Right lobe of liver (tissue), 4 donors: ENCODE results near the gene INPP4B.

ENCODE experiments used
- POLR2A ChIP-seq: fragments of 450-650 bp; IDR thresholded peaks from one replicate; pipeline ENCODE4 v1.6.1; 2017; ENCODE audit warnings: antibody characterized with exemption, mild to moderate bottlenecking
- TF ChIP-seq, protein P1 (sequence below), 4 donors: fragments of 200-600 bp in 3 of 4; fragments of 450-650 bp in 1 of 4; IDR thresholded peaks; one replicate each; pipeline versions ENCODE4 v1.5.1 to v1.8.0; 2016 to 2022; ENCODE audit warnings: antibody characterized with exemption in 4 of 4, mild to moderate bottlenecking in 2 of 4
- donor health status: DM: no; HTN: no; CAD: no.
- donor health status: DM: no; HTN: no; CAD: no.
- donor health status: DM: no; HTN: yes; CAD: no.

DNA sequence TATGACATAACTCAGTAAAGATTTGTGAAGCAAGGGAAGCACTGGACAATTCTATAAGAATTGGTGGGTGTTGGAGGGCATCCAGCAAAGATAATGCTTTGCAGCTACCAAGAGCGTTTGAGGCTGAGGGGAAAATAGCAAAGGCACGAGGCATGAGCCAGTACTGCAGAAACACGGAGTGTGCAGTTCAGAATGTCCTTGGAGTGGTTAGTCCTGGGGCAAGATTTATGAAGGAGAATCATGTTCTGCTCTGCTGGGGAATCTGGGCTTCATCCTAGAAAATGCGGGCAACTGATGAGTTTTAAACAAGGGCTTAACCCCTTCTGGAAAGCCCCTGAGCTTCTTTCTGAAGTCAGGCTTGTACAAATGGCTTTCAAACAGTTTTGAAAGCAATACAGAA, 757.2 kb downstream of the INPP4B start:
- TF ChIP-seq, protein P1, sequence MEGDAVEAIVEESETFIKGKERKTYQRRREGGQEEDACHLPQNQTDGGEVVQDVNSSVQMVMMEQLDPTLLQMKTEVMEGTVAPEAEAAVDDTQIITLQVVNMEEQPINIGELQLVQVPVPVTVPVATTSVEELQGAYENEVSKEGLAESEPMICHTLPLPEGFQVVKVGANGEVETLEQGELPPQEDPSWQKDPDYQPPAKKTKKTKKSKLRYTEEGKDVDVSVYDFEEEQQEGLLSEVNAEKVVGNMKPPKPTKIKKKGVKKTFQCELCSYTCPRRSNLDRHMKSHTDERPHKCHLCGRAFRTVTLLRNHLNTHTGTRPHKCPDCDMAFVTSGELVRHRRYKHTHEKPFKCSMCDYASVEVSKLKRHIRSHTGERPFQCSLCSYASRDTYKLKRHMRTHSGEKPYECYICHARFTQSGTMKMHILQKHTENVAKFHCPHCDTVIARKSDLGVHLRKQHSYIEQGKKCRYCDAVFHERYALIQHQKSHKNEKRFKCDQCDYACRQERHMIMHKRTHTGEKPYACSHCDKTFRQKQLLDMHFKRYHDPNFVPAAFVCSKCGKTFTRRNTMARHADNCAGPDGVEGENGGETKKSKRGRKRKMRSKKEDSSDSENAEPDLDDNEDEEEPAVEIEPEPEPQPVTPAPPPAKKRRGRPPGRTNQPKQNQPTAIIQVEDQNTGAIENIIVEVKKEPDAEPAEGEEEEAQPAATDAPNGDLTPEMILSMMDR (IDR thresholded peaks at IDR 0.05): no peak
- no peak for TF ChIP-seq POLR2A
